GM19240 (cell line): ENCODE results near the gene RAB30.
"Not testable (repeated sequence)": the region's sequence is repeated elsewhere in the genome, so short reads cannot be mapped to it uniquely, and the experiment has no call there.

Experiments
- DNase-seq: peaks from one replicate; pipeline ENCODE4 v3.0.0; 2011; ENCODE audit warnings: low spot score; ENCODE audit not compliant: insufficient read length

Gene RAB30

GRCh38 chr11:82945041-82945440 is 126.7 kb downstream of the RAB30 start:
- not testable (repeated sequence) for DNase-seq

- DNase-seq: no peak
Observed at GRCh38 chr11:82944198-82944597, 127.5 kb downstream of the RAB30 start.

GRCh38 chr11:82943430-82943829 is 128.3 kb downstream of the RAB30 start:
- not testable (repeated sequence) for DNase-seq

- DNase-seq: no peak
Observed at GRCh38 chr11:82942376-82942775, 129.3 kb downstream of the RAB30 start.

- DNase-seq: no peak
Observed at GRCh38 chr11:82939456-82939855, 132.2 kb downstream of the RAB30 start.

- DNase-seq: no peak
Observed at GRCh38 chr11:82937554-82937953, 134.1 kb downstream of the RAB30 start.

GRCh38 chr11:82936261-82936660 is 135.4 kb downstream of the RAB30 start:
- no peak for DNase-seq

- no peak for DNase-seq
Observed at GRCh38 chr11:82932564-82932963, 139.1 kb downstream of the RAB30 start.

- no peak for DNase-seq
Observed at GRCh38 chr11:82930734-82931133, 141.0 kb downstream of the RAB30 start.

GRCh38 chr11:82930229-82930628 is 141.5 kb downstream of the RAB30 start:
- DNase-seq: no peak

- no peak for DNase-seq
Observed at GRCh38 chr11:82929121-82929520, 142.6 kb downstream of the RAB30 start.

- DNase-seq: peak; percentile 21
Observed at GRCh38 chr11:82927264-82927880, 144.3 kb downstream of the RAB30 start.

GRCh38 chr11:82924522-82925224 is 147.0 kb downstream of the RAB30 start:
- no peak for DNase-seq
